GM10248 (cell line): ENCODE measurements around the gene SLC9C2.
"Not testable (repeated sequence)": the region's sequence is repeated elsewhere in the genome, so short reads cannot be mapped to it uniquely, and the experiment has no call there.

ENCODE experiments used
- CTCF ChIA-PET: fragments of 300-600 bp; sonication (Branson Sonifier 250); formaldehyde crosslinking; extraction: SDS; loops from one replicate; lab custom pipeline; 2021; ENCODE audit warnings: antibody characterized with exemption; lab: Yijun Ruan, JAX
- POLR2A ChIA-PET: fragments of 350-650 bp; sonication (Branson Sonifier 250); formaldehyde crosslinking; extraction: SDS; loops from one replicate; lab custom pipeline; 2020; ENCODE audit warnings: antibody characterized with exemption; lab: Yijun Ruan, JAX
- DNase-seq: peaks from one replicate; pipeline ENCODE4 v3.0.0; 2012; ENCODE audit errors: extremely low spot score
- TF ChIP-seq, protein P1 (sequence below): IDR thresholded peaks from 2 replicates; pipeline ENCODE4 v1.5.1; 2012; ENCODE audit warnings: mild to moderate bottlenecking, low read depth; ENCODE audit errors: extremely low read depth, missing control alignments, control extremely low read depth

The SLC9C2 gene

DNA sequence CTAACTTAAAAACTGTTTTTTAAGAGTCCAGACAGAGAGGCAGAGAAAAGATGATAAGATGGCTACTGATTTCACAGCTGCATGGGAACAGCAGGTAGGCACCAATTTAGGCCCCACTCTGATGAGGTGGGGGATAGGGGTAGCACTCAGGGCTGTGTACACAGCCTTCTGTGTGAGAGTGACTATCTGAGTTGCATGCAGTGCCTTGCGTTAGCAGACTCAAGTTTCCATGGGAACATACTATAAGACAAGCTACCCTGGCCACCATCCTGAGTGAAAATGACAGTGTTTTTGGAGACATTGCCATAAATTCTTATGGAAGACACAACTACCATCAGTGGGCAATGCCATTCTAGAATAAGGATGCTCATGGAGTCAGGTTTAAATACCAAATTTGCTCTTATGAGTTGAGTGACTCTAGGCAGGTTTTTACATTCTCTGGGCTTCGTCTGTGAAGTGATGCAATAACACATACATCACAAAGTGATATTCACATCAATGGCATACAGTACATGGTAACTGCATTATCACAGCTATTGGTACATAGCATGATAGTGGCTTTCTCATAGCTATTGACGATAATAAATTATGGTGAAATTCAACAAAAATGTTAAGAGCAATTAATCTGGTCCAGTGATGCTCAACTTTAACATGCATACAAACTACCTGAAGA, 30.5 kb downstream of the SLC9C2 start:
- POLR2A ChIA-PET: no interaction called here
- no peak for DNase-seq
- TF ChIP-seq, protein P1, sequence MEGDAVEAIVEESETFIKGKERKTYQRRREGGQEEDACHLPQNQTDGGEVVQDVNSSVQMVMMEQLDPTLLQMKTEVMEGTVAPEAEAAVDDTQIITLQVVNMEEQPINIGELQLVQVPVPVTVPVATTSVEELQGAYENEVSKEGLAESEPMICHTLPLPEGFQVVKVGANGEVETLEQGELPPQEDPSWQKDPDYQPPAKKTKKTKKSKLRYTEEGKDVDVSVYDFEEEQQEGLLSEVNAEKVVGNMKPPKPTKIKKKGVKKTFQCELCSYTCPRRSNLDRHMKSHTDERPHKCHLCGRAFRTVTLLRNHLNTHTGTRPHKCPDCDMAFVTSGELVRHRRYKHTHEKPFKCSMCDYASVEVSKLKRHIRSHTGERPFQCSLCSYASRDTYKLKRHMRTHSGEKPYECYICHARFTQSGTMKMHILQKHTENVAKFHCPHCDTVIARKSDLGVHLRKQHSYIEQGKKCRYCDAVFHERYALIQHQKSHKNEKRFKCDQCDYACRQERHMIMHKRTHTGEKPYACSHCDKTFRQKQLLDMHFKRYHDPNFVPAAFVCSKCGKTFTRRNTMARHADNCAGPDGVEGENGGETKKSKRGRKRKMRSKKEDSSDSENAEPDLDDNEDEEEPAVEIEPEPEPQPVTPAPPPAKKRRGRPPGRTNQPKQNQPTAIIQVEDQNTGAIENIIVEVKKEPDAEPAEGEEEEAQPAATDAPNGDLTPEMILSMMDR: no peak

DNA sequence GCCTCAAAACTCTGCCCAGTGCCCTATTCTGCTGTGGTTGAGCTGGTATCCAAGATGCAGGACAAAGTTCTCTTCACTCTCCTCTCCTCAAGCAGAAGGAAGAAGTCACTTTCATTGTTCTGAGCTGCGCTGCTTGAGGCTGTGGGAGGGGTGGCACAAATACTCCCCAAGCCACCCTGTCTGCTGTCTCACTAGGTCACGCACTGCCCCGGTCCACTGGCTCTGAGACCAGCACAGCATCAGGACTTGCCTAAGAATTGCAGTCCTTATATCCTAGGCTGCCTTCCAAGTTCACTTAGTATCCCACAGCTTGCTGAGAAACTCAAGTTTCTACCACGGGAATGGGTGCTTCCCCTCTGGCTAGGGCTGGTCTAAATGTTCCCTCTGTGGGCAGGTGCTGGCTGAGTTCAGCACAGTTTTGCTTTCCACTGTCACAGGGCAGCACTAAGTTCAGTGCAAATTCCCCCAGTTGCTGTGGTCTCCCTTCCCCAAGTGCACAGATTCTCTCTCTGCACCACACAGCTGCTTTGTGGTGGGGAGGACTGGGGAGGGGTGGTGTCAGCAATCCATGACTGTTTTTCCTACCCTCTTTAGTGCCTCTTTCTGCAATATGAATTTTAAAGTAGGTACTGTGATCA, 32.4 kb downstream of the SLC9C2 start:
- no peak for DNase-seq
- TF ChIP-seq, protein P1: no peak
- CTCF ChIA-PET: interaction anchor here (1.2 to 2.6 kb wide), 4 partner anchors 9 to 15 kb away, joined by 4 to 11 read pairs (median 5); no protein-coding TSS in a partner anchor
- POLR2A ChIA-PET: no interaction called here

More for the DNA sequence above, 30.5 kb downstream of the SLC9C2 start:
- CTCF ChIA-PET: interaction anchor here (1.1 to 2.6 kb wide), 2 partner anchors 11 to 80 kb away, joined by 3 to 11 read pairs; no protein-coding TSS in a partner anchor

DNA sequence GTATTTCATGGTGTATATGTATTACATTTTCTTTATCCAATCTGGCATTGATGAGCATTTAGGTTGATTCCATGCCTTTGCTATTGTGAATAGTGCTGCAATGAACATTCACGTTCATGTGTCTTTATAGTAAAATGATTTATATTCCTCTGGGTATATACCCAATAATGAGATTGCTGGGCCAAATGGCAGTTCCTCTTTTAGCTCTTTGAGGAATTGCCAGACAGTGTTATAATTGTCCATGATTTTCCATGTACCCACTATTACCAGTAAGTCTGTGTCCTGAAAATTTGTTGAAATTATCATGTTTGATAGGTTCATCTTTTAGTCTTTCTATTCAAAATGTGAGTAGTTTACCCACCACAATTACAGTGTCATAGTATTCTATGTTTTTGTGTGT, 34.4 kb downstream of the SLC9C2 start:
- POLR2A ChIA-PET: no interaction called here
- no peak for DNase-seq
- TF ChIP-seq, protein P1: no peak
- CTCF ChIA-PET: no interaction called here

DNA sequence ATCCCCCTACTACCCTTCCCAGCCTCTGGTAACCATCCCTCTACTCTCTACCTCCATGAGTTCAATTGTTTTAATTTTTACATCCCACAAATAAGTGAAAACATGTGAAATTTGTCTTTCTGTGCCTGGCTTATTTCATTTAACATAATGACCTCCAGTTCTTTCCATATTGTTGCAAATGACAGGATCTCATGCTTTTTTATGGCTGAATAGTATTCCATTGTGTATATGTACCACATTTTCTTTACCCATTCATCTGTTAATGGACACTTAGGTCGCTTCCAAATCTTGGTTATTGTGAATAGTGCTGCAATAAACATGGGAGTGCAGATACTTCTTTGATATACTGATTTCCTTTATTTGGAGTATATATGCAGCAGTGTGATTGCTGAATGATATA, 39.0 kb downstream of the SLC9C2 start:
- POLR2A ChIA-PET, DNase-seq, CTCF ChIA-PET: not testable (repeated sequence)

DNA sequence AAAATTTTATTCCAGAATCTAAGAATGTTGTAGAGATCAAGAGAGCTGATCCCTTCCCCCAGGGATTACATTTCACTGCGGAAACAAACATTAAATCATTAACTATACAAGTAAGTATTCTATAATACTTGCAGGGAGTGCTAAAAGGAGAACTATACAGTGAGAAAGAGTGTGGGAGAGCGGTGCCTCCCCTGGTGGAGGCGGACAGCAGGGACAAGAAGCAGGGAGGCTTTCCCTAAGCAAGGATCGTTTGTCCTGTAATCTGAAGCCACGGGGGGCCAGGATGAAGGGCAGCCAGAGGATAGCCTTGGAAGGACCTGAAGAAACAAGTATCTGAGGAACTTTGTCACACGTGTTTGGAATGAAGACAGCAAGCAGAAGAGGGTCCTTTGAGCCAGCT, 40.1 kb downstream of the SLC9C2 start:
- TF ChIP-seq, protein P1: no peak
- ChIA-PET CTCF (interaction anchor here (1.9 kb wide), 1 partner anchor 10 kb away, joined by 7 read pairs; no protein-coding TSS in a partner anchor), POLR2A (no interaction called here)
- DNase-seq: no peak

DNA sequence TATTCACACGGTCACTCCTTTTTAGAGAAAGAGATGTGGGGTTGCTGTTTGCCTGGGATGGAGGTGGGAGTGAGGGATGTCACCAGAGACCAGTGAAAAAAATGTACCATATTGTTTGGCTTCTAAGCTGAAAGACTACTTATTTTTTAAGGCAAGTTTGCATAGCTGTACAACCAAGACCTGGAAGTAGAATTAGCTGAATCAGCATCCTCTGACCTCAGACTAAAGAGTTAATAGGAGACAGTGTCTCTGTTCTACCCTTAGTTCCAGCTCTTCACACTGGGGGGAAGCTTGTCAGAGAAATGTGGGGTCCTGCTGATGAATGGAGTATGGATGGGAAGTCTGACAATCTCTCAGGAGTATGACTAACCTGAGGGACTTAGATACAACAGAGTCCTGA, 41.6 kb downstream of the SLC9C2 start:
- TF ChIP-seq, protein P1: no peak
- DNase-seq: no peak
- POLR2A ChIA-PET: no interaction called here
- CTCF ChIA-PET: interaction anchor here (1.9 to 2.2 kb wide), 2 partner anchors 9 to 10 kb away, joined by 7 to 11 read pairs; no protein-coding TSS in a partner anchor
